ENCODE measurements around the gene ANXA11.
"Not testable (repeated sequence)": the region's sequence is repeated elsewhere in the genome, so short reads cannot be mapped to it uniquely, and the experiment has no call there.

The ANXA11 gene

GRCh38 chr10:80152820-80153219 is 52.5 kb downstream of the ANXA11 start:
- no peaks in the 10 kb centered on the region for H3K4me1 ChIP-seq (ENCODE audit: insufficient read depth, low read length)
- no peak overlapping the region for H3K4me3 ChIP-seq (ENCODE audit: low read length)
- H3K27me3 ChIP-seq (ENCODE audit: insufficient read depth, low read length) = no peaks in the 10 kb centered on the region
- H2AFZ ChIP-seq (ENCODE audit: low read depth, low read length) = no peak overlapping the region
- H3K36me3 ChIP-seq (ENCODE audit: insufficient read depth, low read length) = no peaks in the 10 kb centered on the region
- H3K9me3 ChIP-seq (ENCODE audit: low read length) = no peaks in the 10 kb centered on the region

DNA sequence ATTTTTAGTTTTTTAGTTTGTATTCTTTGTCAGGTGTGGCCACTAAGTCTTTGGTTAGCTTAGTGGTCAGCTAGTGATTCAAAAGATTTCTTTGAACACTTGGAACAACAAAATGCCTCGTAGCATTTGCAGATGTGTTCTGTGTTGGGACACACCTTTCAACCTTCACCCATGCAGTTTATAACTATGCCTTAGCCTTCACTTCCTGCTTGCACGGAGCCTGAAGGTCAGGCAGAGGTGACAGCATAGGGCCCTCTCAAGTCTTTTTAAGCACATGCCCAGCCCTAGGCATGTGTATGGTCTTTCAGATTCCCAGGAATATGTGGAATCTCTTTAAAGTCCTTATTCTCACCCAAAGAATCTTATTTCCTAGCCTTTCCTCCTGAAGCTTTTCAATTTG is 55.2 kb downstream of the ANXA11 start:
- Histone ChIP-seq H3K36me3 (ENCODE audit: insufficient read depth, low read length) (no peaks in the 10 kb centered on the region), H3K4me3 (ENCODE audit: low read length) (no peak overlapping the region), H3K9me3 (ENCODE audit: low read length) (no peaks in the 10 kb centered on the region), H2AFZ (ENCODE audit: low read depth, low read length) (no peak overlapping the region), H3K4me1 (ENCODE audit: insufficient read depth, low read length) (no peaks in the 10 kb centered on the region), H3K27me3 (ENCODE audit: insufficient read depth, low read length) (no peaks in the 10 kb centered on the region)

GRCh38 chr10:80149123-80149522 is 56.2 kb downstream of the ANXA11 start:
- H3K4me3 ChIP-seq (ENCODE audit: low read length) = no peak overlapping the region
- H3K27me3 ChIP-seq (ENCODE audit: insufficient read depth, low read length) = no peaks in the 10 kb centered on the region
- H2AFZ ChIP-seq (ENCODE audit: low read depth, low read length) = no peak overlapping the region
- H3K9me3 ChIP-seq (ENCODE audit: low read length) = no peaks in the 10 kb centered on the region
- no peaks in the 10 kb centered on the region for H3K4me1 ChIP-seq (ENCODE audit: insufficient read depth, low read length)
- H3K36me3 ChIP-seq (ENCODE audit: insufficient read depth, low read length) = no peaks in the 10 kb centered on the region

DNA sequence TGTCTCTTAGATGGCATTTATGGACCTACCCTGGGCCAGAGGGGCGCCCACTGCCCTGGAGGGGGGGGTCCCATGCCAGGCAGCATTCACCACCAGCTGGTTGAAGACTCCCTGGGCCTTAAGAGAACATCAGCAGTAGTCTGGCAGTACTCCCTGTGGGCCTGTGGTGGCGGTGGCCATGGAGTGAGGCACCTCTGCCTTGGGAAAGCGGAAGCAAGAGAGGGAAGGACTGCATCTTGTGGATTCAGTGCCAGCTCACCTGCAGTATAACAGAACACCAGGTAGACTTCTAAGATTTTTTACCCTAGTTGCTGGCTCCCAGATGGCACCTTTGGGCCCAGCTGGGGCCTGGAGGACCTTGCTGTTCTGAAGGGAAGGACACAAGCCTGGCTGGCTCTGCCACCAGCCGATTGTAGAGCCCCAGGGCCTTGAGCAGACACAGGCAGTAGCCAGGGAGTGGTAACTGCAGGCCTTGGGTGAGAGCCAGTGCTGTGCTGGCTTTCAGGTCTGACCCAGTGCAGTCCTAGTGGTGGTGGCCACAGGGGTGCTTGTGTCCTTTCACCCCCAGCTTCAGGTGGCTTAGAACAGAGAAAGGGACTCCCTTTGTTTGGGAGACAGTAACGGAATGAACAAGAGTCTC is 57.1 kb downstream of the ANXA11 start:
- H3K27me3 ChIP-seq (ENCODE audit: insufficient read depth, low read length) = no peaks in the 10 kb centered on the region
- no peaks in the 10 kb centered on the region for H3K4me1 ChIP-seq (ENCODE audit: insufficient read depth, low read length)
- no peaks in the 10 kb centered on the region for H3K9me3 ChIP-seq (ENCODE audit: low read length)
- H3K4me3 ChIP-seq (ENCODE audit: low read length) = no peak overlapping the region
- no peak overlapping the region for H2AFZ ChIP-seq (ENCODE audit: low read depth, low read length)
- no peaks in the 10 kb centered on the region for H3K36me3 ChIP-seq (ENCODE audit: insufficient read depth, low read length)

DNA sequence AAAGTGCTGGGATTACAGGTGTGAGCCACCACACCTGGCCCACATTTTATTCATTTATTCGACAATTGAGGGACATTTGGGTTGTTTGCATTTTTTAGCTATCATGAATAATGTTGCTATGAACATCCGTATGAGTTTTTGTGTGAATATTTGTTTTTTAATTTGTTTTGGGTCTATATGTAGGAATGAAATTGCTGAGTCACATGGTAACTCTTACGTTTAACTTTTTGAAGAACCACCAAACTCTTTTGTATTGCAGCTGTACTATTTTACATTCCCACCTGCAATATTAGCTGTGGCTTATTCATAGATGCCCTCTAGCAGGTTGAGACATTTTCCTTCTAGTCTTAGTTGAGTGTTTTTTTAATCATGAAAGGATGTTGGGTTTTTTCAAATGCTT is 58.4 kb downstream of the ANXA11 start:
- Histone ChIP-seq H3K4me3 (ENCODE audit: low read length) (no peak overlapping the region), H3K36me3 (ENCODE audit: insufficient read depth, low read length) (no peaks in the 10 kb centered on the region), H2AFZ (ENCODE audit: low read depth, low read length) (no peak overlapping the region), H3K4me1 (ENCODE audit: insufficient read depth, low read length) (no peaks in the 10 kb centered on the region), H3K27me3 (ENCODE audit: insufficient read depth, low read length) (peaks cover 2% of the 10 kb centered on the region), H3K9me3 (ENCODE audit: low read length) (no peaks in the 10 kb centered on the region)

GRCh38 chr10:80145406-80146308 is 59.7 kb downstream of the ANXA11 start:
- H3K4me1 ChIP-seq (ENCODE audit: insufficient read depth, low read length); H3K9me3 ChIP-seq (ENCODE audit: low read length); H2AFZ ChIP-seq (ENCODE audit: low read depth, low read length); H3K36me3 ChIP-seq (ENCODE audit: insufficient read depth, low read length); H3K4me3 ChIP-seq (ENCODE audit: low read length); H3K27me3 ChIP-seq (ENCODE audit: insufficient read depth, low read length): not testable (repeated sequence)

DNA sequence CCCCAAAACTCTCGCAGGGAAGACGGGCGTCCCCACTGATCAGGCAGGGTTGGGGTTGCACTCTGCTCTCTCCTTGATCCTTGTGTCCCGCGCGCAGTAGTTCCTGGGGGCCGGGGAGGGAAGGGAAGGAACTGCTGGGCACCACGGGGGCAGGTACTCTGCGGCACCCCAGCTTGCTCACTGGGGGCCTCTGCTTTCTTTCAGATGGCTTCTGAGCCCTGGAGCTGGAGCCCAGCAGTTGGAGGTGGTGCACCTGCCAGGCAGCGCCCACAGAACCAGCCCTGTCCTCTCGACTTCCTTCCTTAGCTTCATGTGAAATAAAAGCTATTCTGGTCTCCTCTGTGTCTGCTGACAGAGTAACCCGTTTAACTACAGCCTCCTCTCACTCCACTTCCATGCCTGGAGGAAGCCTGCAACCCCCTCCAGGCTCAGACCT is 60.6 kb downstream of the ANXA11 start:
- Histone ChIP-seq H3K36me3 (ENCODE audit: insufficient read depth, low read length) (no peaks in the 10 kb centered on the region), H3K27me3 (ENCODE audit: insufficient read depth, low read length) (peaks cover 2% of the 10 kb centered on the region), H3K4me3 (ENCODE audit: low read length) (no peak overlapping the region), H3K4me1 (ENCODE audit: insufficient read depth, low read length) (no peaks in the 10 kb centered on the region), H2AFZ (ENCODE audit: low read depth, low read length) (no peak overlapping the region), H3K9me3 (ENCODE audit: low read length) (no peaks in the 10 kb centered on the region)

DNA sequence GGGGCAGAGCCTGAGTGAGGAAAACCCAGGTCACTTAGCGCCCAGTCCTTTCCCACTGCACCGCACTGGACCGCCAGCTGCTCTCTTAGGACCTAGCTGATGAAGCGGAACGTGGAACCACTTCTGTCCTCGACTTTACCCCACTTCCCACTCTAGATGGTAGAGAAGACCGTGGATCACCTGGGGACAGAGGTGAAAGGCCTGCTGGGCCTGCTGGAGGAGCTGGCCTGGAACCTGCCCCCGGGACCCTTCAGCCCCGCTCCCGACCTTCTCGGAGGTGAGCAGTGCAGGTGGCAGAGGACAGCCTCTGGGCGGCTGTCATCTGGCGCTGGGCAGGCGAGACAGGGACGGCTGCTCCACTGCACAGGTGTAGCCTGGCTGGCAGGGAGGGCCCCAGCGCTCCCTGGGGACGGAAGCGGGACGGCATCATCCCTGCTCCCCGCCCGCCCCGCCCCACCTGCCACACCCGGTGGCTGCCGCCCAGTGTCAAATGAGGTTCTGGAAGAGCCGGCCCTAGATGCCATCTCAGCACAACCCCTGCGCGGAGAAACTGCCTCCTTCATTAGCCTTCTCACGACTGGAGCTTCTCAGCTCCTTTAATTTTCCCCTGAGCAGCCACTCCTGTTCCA is 61.2 kb downstream of the ANXA11 start:
- Histone ChIP-seq H3K9me3 (ENCODE audit: low read length) (no peaks in the 10 kb centered on the region), H3K4me1 (ENCODE audit: insufficient read depth, low read length) (no peaks in the 10 kb centered on the region), H3K36me3 (ENCODE audit: insufficient read depth, low read length) (no peaks in the 10 kb centered on the region), H3K27me3 (ENCODE audit: insufficient read depth, low read length) (peaks cover 2% of the 10 kb centered on the region), H2AFZ (ENCODE audit: low read depth, low read length) (no peak overlapping the region), H3K4me3 (ENCODE audit: low read length) (no peak overlapping the region)

- H3K4me3 ChIP-seq (ENCODE audit: low read length) = no peak overlapping the region
- H3K4me1 ChIP-seq (ENCODE audit: insufficient read depth, low read length) = peaks cover 13% of the 10 kb centered on the region
- H3K27me3 ChIP-seq (ENCODE audit: insufficient read depth, low read length) = peaks cover 2% of the 10 kb centered on the region
- no peaks in the 10 kb centered on the region for H3K9me3 ChIP-seq (ENCODE audit: low read length)
- no peak overlapping the region for H2AFZ ChIP-seq (ENCODE audit: low read depth, low read length)
- no peaks in the 10 kb centered on the region for H3K36me3 ChIP-seq (ENCODE audit: insufficient read depth, low read length)
Observed at GRCh38 chr10:80141696-80142460, 63.5 kb downstream of the ANXA11 start.

- Histone ChIP-seq H3K9me3 (ENCODE audit: low read length) (no peaks in the 10 kb centered on the region), H3K4me1 (ENCODE audit: insufficient read depth, low read length) (peaks cover 13% of the 10 kb centered on the region), H3K27me3 (ENCODE audit: insufficient read depth, low read length) (peaks cover 2% of the 10 kb centered on the region)
Observed at GRCh38 chr10:80140251-80140650, 65.1 kb downstream of the ANXA11 start.

GRCh38 chr10:80139265-80139664 is 66.1 kb downstream of the ANXA11 start:
- H3K9me3 ChIP-seq (ENCODE audit: low read length) = no peaks in the 10 kb centered on the region
- H3K4me3 ChIP-seq (ENCODE audit: low read length) = no peak overlapping the region
- H2AFZ ChIP-seq (ENCODE audit: low read depth, low read length) = no peak overlapping the region
- H3K27me3 ChIP-seq (ENCODE audit: insufficient read depth, low read length) = peaks cover 2% of the 10 kb centered on the region
- peaks cover 13% of the 10 kb centered on the region for H3K4me1 ChIP-seq (ENCODE audit: insufficient read depth, low read length)
- no peaks in the 10 kb centered on the region for H3K36me3 ChIP-seq (ENCODE audit: insufficient read depth, low read length)

More at GRCh38 chr10:80140251-80140650, 65.1 kb downstream of the ANXA11 start:
- Histone ChIP-seq H3K4me3 (ENCODE audit: low read length) (no peak overlapping the region), H2AFZ (ENCODE audit: low read depth, low read length) (no peak overlapping the region), H3K36me3 (ENCODE audit: insufficient read depth, low read length) (no peaks in the 10 kb centered on the region)

- Histone ChIP-seq H3K36me3 (ENCODE audit: insufficient read depth, low read length) (no peaks in the 10 kb centered on the region), H3K4me1 (ENCODE audit: insufficient read depth, low read length) (peaks cover 13% of the 10 kb centered on the region), H3K4me3 (ENCODE audit: low read length) (peak overlapping the region; percentile 2), H2AFZ (ENCODE audit: low read depth, low read length) (peak overlapping the region; percentile 56), H3K27me3 (ENCODE audit: insufficient read depth, low read length) (peaks cover 15% of the 10 kb centered on the region), H3K9me3 (ENCODE audit: low read length) (no peaks in the 10 kb centered on the region)
Observed at GRCh38 chr10:80137920-80138319, 67.4 kb downstream of the ANXA11 start.
